Measurements from ENCODE around the gene POU3F2.

The POU3F2 gene

DNA sequence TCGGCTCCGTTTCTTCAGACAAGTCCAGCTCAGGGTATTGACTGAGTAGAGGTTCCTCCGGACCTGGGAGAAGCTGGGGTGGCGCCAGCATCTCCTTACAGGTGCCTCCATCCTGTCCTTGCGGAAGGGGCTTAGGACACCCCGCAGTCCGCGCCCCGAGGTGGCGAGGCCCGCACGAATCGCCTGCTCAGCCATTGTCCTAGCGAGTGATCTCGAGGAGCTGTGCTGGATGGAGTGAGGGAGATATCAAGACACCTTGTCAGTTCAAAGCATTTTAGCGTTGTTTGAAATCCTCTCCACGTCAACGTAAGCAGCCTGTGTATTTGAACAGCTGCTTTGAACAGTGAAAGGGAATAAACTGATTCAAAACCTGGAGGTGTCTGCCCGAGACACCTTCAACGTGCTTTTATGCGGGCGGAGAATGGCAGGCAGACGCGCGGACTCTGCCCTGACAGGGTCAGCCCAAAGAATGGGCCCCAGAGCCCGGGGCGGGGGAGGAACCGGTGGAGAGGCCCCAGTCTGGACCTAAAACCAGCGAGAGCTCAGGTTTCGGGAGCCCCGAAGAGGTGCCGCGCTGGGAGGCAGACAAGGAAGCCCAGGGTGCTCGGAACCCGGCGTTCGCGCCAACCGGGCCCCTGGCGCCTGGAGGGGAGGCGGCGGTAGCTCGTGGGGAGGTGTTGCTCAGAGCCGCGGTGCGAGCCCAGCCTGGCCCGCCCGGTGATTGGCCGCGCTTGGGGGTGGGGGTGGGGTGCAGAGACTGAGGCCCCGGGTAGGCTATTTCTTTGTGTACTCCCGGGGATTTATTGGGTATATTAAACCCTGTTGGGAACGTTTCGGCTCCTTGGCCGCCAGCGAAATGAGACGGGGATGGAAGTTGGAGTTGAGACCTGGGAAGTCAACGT is 3.1 kb upstream of the POU3F2 start:
- no peak for DNase-seq

- no peak for DNase-seq
Measured at GRCh38 chr6:98831959-98832283, 2.5 kb upstream of the POU3F2 start.

- DNase-seq: no peak
Measured at GRCh38 chr6:98832284-98833056, 1.9 kb upstream of the POU3F2 start.

GRCh38 chr6:98833057-98833306 is 1.4 kb upstream of the POU3F2 start:
- DNase-seq: no peak

DNA sequence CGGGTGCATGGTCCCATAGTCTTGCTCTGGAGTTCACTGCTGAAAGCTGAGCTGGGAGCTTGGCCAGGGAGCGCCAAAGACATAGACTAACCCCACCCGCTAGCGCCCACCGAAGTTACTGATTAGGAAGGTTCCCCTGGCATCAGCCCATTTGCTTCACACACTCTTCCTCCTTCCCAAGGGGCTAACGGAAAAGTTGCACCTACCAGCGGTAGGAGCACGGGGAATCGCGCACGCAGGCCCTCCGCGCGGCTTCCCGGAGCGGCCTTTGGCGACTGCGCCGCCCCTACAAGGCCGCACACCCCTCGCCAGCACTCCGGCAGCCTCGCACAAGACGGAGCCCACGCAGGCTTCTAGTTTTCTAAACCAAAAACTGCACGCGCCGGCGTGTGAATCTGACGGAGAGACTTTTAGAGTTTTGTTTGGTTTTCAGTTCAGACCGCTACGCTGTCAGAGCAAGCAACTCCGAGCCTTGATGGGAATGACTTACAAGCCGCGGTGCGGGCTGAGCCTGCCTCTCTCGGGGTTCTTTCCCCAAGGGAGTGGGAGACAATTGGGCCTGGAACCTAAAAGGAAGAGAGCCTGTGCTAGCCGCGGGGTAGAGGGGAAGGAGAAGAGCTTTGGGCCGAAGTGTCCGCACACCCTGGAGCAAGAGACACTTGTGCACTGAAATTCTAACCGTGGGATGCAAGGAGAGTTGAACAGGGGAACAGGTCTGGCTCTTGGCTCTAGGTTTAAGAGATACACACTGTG is 891 bp upstream of the POU3F2 start:
- no peak for DNase-seq

GRCh38 chr6:98835149-98836024 is 1.0 kb downstream of the POU3F2 start:
- no peak for DNase-seq

DNA sequence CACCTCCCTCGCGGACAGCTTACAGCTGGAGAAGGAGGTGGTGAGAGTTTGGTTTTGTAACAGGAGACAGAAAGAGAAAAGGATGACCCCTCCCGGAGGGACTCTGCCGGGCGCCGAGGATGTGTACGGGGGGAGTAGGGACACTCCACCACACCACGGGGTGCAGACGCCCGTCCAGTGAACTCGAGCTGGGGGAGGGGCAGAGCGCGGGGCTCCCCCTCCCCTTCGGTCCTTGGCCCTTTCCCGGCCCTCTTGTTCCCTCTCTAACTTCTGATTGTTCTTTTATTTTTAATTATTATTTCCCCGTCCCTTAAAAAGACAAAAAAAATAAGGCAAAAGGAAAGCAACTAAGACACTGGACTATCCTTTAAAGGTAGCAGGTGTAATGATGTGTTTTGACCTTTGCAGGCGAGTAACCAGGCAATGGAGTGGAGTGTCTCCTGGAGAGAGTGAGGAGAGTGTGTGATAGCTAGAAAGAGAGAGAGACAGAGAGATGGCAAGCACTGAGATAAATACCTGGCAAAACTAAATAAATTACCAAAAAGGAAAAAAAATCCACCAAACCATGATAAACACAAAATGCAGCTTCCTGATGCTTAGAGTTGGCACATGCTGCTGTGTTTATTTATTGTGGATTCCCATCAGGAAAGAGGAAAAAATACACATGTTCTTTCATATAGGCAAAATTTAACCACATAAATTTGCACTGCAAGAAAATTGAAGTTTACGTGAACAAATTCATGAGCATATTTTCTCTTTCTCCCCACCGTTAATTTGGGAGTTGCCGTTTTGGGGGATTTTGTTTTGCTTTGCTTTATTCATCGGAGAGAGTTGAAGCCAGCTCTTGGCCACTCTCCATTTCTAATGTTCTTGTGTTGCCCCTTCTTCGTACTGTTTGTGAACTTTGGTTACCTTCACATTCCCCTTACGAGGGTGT is 1.9 kb downstream of the POU3F2 start:
- no peak for DNase-seq

GRCh38 chr6:98836962-98837944 is 2.9 kb downstream of the POU3F2 start:
- DNase-seq: no peak

GRCh38 chr6:98838032-98838431 is 3.7 kb downstream of the POU3F2 start:
- DNase-seq: no peak

GRCh38 chr6:98838975-98839374 is 4.6 kb downstream of the POU3F2 start:
- no peak for DNase-seq

DNA sequence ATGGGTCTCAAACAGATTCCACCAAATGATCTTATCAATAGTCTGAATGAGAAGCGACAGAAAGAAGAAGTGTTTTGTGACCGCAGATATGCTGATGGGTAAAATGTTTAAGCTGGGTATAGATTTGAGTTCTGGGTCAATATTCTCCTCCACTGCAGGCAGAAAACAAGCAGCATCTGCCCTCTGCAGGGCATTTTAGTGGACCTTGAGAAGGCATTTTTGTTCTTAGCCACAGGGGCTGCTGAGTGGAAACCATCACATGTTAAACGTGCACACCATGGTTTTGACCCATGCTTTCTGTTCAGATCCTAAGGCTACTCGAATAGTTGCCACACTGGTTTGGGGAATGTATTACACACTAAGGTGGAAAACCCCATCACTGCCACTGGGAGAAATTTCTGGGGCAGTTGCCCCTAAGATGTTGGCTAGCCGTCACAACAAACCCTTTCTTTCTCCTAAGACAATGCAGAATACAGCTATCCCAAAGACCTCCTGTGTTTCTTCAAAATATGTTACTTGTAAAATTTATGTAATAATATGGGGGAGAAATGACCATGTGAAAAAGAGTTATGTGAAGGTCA is 5.5 kb downstream of the POU3F2 start:
- no peak for DNase-seq

GRCh38 chr6:98840385-98840784 is 6.0 kb downstream of the POU3F2 start:
- DNase-seq: no peak

- no peak for DNase-seq
Measured at GRCh38 chr6:98840996-98841513, 6.7 kb downstream of the POU3F2 start.

- DNase-seq: no peak
Measured at GRCh38 chr6:98841621-98842341, 7.4 kb downstream of the POU3F2 start.

GRCh38 chr6:98842342-98843180 is 8.2 kb downstream of the POU3F2 start:
- DNase-seq: no peak

GRCh38 chr6:98843271-98844243 is 9.2 kb downstream of the POU3F2 start:
- DNase-seq: no peak

Data from activated naive CD4-positive, alpha-beta T cell (primary cell).